HepG2 (cell line): ENCODE data around the gene MAGI1. TPM values are rescaled to one million over a fixed set of nuclear protein-coding genes. Genes with fewer than 3 reads are reported as not detected.

Experiments used
- ATAC-seq: fragments of 200-7000 bp; cut with Tn5 transposase; 3 replicates; pipeline ENCODE4 v1.9.1; 2020; ENCODE audit warnings: mild to moderate bottlenecking, moderate library complexity
- BruUV-seq: library from RNA; stranded (reverse); fragments of 400-500 nt; replicated peaks from 2 replicates; lab custom pipeline; 2021; lab: Mats Ljungman, UMichigan
- CTCF ChIA-PET: fragments of 300-600 bp; formaldehyde crosslinking; extraction: SDS; loops from one replicate; lab custom pipeline; 2021; ENCODE audit warnings: low total read pairs, inconsistent platforms, low intra/inter-chr PET ratio; lab: Yijun Ruan, JAX
- POLR2A ChIA-PET: fragments of 350-600 bp; sonication (Branson Sonifier 250); formaldehyde crosslinking; loops from one replicate; lab custom pipeline; 2020; ENCODE audit warnings: antibody characterized with exemption, inconsistent platforms; lab: Yijun Ruan, JAX
- DNase-seq: peaks from one replicate; pipeline ENCODE4 v3.0.0-alpha.2; 2015; ENCODE audit warnings: low spot score
- FAIRE-seq: peaks from 3 replicates; lab custom pipeline; 2011; peaks lifted over from hg19 to GRCh38; lab: Jason Lieb, UNC
- H2AFZ ChIP-seq: one replicate; pipeline ENCODE4 v1.6.1; 2011; ENCODE audit warnings: low read length, inconsistent platforms
- H3K27ac ChIP-seq: fragments of 300-600 bp; 3 replicates; pipeline ENCODE4 v1.8.0; 2011; ENCODE audit warnings: mixed run types, mild to moderate bottlenecking, mixed read lengths, low read length, inconsistent platforms; ENCODE audit not compliant: insufficient read depth; ENCODE audit errors: extremely low read length
- H3K27me3 ChIP-seq, 2 experiments: fragments of 200-600 bp in 1 of 2; 2 replicates in 1 of 2; 3 replicates in 1 of 2; pipeline versions ENCODE4 v1.6.0 to v1.8.0; 2011; ENCODE audit warnings: low read length in 2 of 2, mild to moderate bottlenecking in 2 of 2, moderate library complexity in 2 of 2, inconsistent platforms in 1 of 2; ENCODE audit not compliant: insufficient read depth in 2 of 2, control insufficient read depth in 1 of 2
- H3K36me3 ChIP-seq, 2 experiments: fragments of 200-600 bp in 1 of 2; replicated peaks in 1 of 2; 2 replicates in 1 of 2; 3 replicates in 1 of 2; pipeline versions ENCODE4 v1.5.1 to v1.8.0; 2011; ENCODE audit warnings: low read length in 2 of 2, inconsistent platforms in 1 of 2; ENCODE audit not compliant: insufficient read depth in 2 of 2, control insufficient read depth in 1 of 2
- H3K4me1 ChIP-seq: 2 replicates; pipeline ENCODE4 v1.5.1; 2012; ENCODE audit warnings: low read length, inconsistent platforms; ENCODE audit not compliant: insufficient read depth
- H3K4me2 ChIP-seq: 2 replicates; pipeline ENCODE4 v1.6.0; 2011; ENCODE audit warnings: low read depth, low read length, inconsistent platforms
- H3K4me3 ChIP-seq, 3 experiments: fragments of 200-600 bp in 1 of 3; sonication (generic), shearing (Covaris generic) in 1 of 3; replicated peaks in 1 of 3; 2 replicates each; pipeline ENCODE4 v1.5.1; 2011 to 2016; ENCODE audit warnings: low read length in 3 of 3, inconsistent platforms in 2 of 3, low read depth in 2 of 3, mild to moderate bottlenecking in 2 of 3, control low read depth in 1 of 3, mixed read lengths in 1 of 3; ENCODE audit not compliant: insufficient read depth in 1 of 3
- H3K79me2 ChIP-seq: one replicate; pipeline ENCODE4 v1.6.1; 2011; ENCODE audit warnings: low read length, inconsistent platforms; ENCODE audit not compliant: insufficient read depth
- H3K9ac ChIP-seq: 2 replicates; pipeline ENCODE4 v1.6.0; 2011; ENCODE audit warnings: mild to moderate bottlenecking, low read depth, low read length, inconsistent platforms; ENCODE audit not compliant: insufficient read depth
- H3K9me3 ChIP-seq: 2 replicates; pipeline ENCODE4 v1.5.1; 2012; ENCODE audit warnings: mild to moderate bottlenecking, low read length
- H4K20me1 ChIP-seq: 2 replicates; pipeline ENCODE4 v1.6.0; 2011; ENCODE audit warnings: inconsistent platforms, mild to moderate bottlenecking, low read length, moderate library complexity; ENCODE audit not compliant: insufficient read depth
- HNRNPUL1 ChIP-seq: fragments of 200-400 bp; formaldehyde crosslinking; IDR thresholded peaks from 2 replicates; pipeline ENCODE4 v1.6.1; 2017; ENCODE audit warnings: low read depth, mild to moderate bottlenecking, low read length, moderate library complexity
- REL ChIP-seq: sonication (generic); formaldehyde crosslinking; conservative IDR thresholded peaks from 2 replicates; pipeline ENCODE4 v1.8.0; 2022; ENCODE audit warnings: mild to moderate bottlenecking, missing genetic modification reagents, moderate library complexity
- SAP130 ChIP-seq: IDR thresholded peaks from 2 replicates; pipeline ENCODE4 v1.6.1; 2016; ENCODE audit warnings: low read depth
- SETDB1 ChIP-seq: sonication (generic); formaldehyde crosslinking; IDR thresholded peaks from 2 replicates; pipeline ENCODE4 v1.5.1; 2020; ENCODE audit warnings: missing genetic modification reagents, mild to moderate bottlenecking, borderline replicate concordance
- TBP ChIP-seq: sonication (generic); formaldehyde crosslinking; IDR thresholded peaks from 2 replicates; pipeline ENCODE4 v1.5.0; 2020; ENCODE audit warnings: missing genetic modification reagents
- ZBTB42 ChIP-seq: sonication (generic); formaldehyde crosslinking; IDR thresholded peaks from 2 replicates; pipeline ENCODE4 v1.5.0; 2020; ENCODE audit warnings: mild to moderate bottlenecking, missing genetic modification reagents
- ZC3H13 ChIP-seq: sonication (generic); formaldehyde crosslinking; IDR thresholded peaks from 2 replicates; pipeline ENCODE4 v1.8.1; 2023; ENCODE audit warnings: mild to moderate bottlenecking, missing genetic modification reagents, moderate library complexity
- ZNF547 ChIP-seq: sonication (generic); formaldehyde crosslinking; IDR thresholded peaks from 2 replicates; pipeline ENCODE4 v1.5.1; 2020; ENCODE audit warnings: mild to moderate bottlenecking, missing genetic modification reagents
- WGBS: methylation state at CpG from one replicate; pipeline ENCODE4 v1.1.6; 2017; ENCODE audit warnings: low lambda C conversion rate; 5-methylcytosine and 5-hydroxymethylcytosine counted together
- in situ Hi-C: cut with HindIII; loops from 2 replicates; pipeline ENCODE4 v1.10.0; 2017; ENCODE audit warnings: low pct_unique_long_range_greater_than_20kb; ENCODE audit not compliant: extremely low pct_ligation_motif_present
- intact Hi-C: fragments of 100-400 bp; cut with micrococcal nuclease; formaldehyde crosslinking; loops from one replicate; pipeline ENCODE4 v1.10.0; 2022; ENCODE audit not compliant: unreplicated experiment
- polyA plus RNA-seq, 8 experiments: library from polyadenylated mRNA; depleted of rRNA in 3 of 8; stranded (reverse) in 7 of 8; unstranded in 1 of 8; fragments of >200 nt; fragmentation: Illumina TruSeq in 4 of 8; extraction: Trizol in 4 of 8; gene quantifications; 2 replicates each; pipeline versions ENCODE4 v1.2.1 to v1.2.3, GENCODE V29; 2011 to 2016; ENCODE audit warnings: low read depth in 4 of 8, missing spikeins in 1 of 8, mixed read lengths in 1 of 8; ENCODE audit not compliant: insufficient read depth in 1 of 8
- total RNA-seq, 5 experiments: library from RNA; depleted of rRNA; stranded (reverse); fragments of >200 nt; fragmentation: Illumina TruSeq; extraction: Trizol; gene quantifications; 2 replicates each; pipeline ENCODE4 v1.2.3, GENCODE V29; 2016; ENCODE audit warnings: low read depth in 1 of 5
- TF ChIP-seq, protein P1 (sequence below): sonication (generic); formaldehyde crosslinking; IDR thresholded peaks from 2 replicates; pipeline ENCODE4 v1.5.0; 2020; ENCODE audit warnings: missing genetic modification reagents
- TF ChIP-seq, protein P2 (sequence below): sonication (generic); formaldehyde crosslinking; IDR thresholded peaks from 2 replicates; pipeline ENCODE4 v1.8.0; 2022; ENCODE audit warnings: mild to moderate bottlenecking, missing genetic modification reagents; ENCODE audit not compliant: insufficient replicate concordance

Gene MAGI1
- total and polyA plus RNA-seq, 2 of the 13 experiments (the other 11 are each of a cell fraction or from before 2014, with no cell fraction given), result 22.2 to 26.0 TPM

DNA sequence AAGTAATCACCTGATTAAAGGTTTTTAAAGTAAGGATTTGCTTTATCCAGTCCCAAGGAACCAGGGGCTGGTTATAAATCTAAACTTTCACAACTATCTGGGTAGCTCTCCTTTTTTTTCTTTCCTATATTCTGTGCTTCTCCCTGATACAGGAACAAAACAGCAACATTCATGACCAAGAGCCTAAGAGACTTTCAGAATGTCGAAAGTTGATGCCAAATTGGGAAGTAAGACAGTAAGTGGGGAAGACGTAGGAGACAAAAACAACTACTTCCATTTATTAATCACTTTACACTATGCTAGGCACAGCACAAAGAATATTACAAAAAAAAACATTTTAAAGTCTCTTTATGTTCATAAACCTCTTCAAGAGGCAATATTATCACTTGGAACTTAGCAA is 211.6 kb downstream of the MAGI1 start:
- 95% methylated on average over 2 of the region's 2 CpGs for WGBS
- DNase-seq (no peak), FAIRE-seq (no peak), ATAC-seq (no peak)
- TF ChIP-seq HNRNPUL1, result no peak
- no peak for TF ChIP-seq ZNF547
- no peak for TF ChIP-seq SAP130 (CRISPR knock-in tag)
- no peak for TF ChIP-seq ZC3H13 (CRISPR knock-in tag)
- no peak for TF ChIP-seq SETDB1 (CRISPR knock-in tag)
- TF ChIP-seq, protein P1, sequence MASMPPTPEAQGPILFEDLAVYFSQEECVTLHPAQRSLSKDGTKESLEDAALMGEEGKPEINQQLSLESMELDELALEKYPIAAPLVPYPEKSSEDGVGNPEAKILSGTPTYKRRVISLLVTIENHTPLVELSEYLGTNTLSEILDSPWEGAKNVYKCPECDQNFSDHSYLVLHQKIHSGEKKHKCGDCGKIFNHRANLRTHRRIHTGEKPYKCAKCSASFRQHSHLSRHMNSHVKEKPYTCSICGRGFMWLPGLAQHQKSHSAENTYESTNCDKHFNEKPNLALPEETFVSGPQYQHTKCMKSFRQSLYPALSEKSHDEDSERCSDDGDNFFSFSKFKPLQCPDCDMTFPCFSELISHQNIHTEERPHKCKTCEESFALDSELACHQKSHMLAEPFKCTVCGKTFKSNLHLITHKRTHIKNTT, result no peak
- no peak for TF ChIP-seq ZBTB42 (CRISPR knock-in tag)
- no peak for TF ChIP-seq TBP (CRISPR knock-in tag)
- intact Hi-C loops, result loop anchor here (5.0 kb wide), 1 partner anchor 45 kb away; no protein-coding TSS in a partner anchor
- H3K79me2 ChIP-seq, result peaks cover 55% of the 10 kb centered on the region
- BruUV-seq, result no TSS peak
- in situ Hi-C loops, result no loop called here
- H3K36me3 ChIP-seq, result no peaks in the 10 kb centered on the region
- H3K4me1 ChIP-seq, result peaks cover 12% of the 10 kb centered on the region
- no peak overlapping the region for H3K27ac ChIP-seq
- H3K27me3 ChIP-seq, result no peaks in the 10 kb centered on the region
- peaks cover 27% of the 10 kb centered on the region for H4K20me1 ChIP-seq
- no peak overlapping the region for H2AFZ ChIP-seq
- H3K9me3 ChIP-seq, result no peaks in the 10 kb centered on the region
- H3K9ac ChIP-seq, result no peak overlapping the region
- no peak overlapping the region for H3K4me3 ChIP-seq
- ChIA-PET POLR2A (no interaction called here), CTCF (no interaction called here)
- no peak overlapping the region for H3K4me2 ChIP-seq

DNA sequence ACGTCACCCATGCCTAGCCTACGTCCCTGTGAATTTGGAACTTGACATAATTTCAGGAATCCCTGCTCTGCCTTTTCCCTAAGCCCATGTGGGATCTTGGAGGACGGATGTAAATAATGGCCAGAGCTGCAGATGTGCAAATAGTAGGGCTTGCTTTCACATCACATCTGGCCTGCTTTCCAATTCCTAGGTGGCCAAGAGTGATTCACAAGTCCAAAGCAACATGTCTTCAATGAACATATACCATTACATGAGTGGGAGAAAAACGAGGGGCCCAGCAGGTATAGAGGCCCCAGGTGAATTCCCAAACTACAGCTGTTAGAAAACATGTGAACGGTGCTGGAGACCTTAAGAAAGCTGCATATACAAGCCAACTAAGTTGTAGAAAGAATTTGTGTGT is 214.6 kb downstream of the MAGI1 start:
- no peak overlapping the region for H3K27ac ChIP-seq
- H3K27me3 ChIP-seq, result no peaks in the 10 kb centered on the region
- H3K4me1 ChIP-seq, result peaks cover 15% of the 10 kb centered on the region
- no TSS peak for BruUV-seq
- CTCF ChIA-PET, result no interaction called here
- in situ Hi-C loops, result no loop called here
- ATAC-seq (no peak), DNase-seq (no peak), FAIRE-seq (no peak)
- H3K79me2 ChIP-seq, result peaks cover 58% of the 10 kb centered on the region
- H4K20me1 ChIP-seq, result peaks cover 25% of the 10 kb centered on the region
- H2AFZ ChIP-seq, result no peak overlapping the region
- H3K36me3 ChIP-seq, result no peaks in the 10 kb centered on the region
- TF ChIP-seq, protein P2, sequence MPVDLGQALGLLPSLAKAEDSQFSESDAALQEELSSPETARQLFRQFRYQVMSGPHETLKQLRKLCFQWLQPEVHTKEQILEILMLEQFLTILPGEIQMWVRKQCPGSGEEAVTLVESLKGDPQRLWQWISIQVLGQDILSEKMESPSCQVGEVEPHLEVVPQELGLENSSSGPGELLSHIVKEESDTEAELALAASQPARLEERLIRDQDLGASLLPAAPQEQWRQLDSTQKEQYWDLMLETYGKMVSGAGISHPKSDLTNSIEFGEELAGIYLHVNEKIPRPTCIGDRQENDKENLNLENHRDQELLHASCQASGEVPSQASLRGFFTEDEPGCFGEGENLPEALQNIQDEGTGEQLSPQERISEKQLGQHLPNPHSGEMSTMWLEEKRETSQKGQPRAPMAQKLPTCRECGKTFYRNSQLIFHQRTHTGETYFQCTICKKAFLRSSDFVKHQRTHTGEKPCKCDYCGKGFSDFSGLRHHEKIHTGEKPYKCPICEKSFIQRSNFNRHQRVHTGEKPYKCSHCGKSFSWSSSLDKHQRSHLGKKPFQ (CRISPR knock-in tag), result no peak
- no peak for TF ChIP-seq REL (CRISPR knock-in tag)
- H3K9ac ChIP-seq, result no peak overlapping the region
- WGBS, result 79% methylated on average over 5 of the region's 5 CpGs
- intact Hi-C loops, result no loop called here
- H3K4me2 ChIP-seq, result no peak overlapping the region
- POLR2A ChIA-PET, result no interaction called here
- H3K4me3 ChIP-seq, result no peak overlapping the region
- H3K9me3 ChIP-seq, result no peaks in the 10 kb centered on the region
